ENCODE measurements around the gene CFAP46. TPM values are rescaled to one million over a fixed set of nuclear protein-coding genes. Genes with fewer than 3 reads are reported as not detected.

The CFAP46 gene
- total RNA-seq, 1 experiment from 2014 or later, result 1.6 TPM

DNA sequence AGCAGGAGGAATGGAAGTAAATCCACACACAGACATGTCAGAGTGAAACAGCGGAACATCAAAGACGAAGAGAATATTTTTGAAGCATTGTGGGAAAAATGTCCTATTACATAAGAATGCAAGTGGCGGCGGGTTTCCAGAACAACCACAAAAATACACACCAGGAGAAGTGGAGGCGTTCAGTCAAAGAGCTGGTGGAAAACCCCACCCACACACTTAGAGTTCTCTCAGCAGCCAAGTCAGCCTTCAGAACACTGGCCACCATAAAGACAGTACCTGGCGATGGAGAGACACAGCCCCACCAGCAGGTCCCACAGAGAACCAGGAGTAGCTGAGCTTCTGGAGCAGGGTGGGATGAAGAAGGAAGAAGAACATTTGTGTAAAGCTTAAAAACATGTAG, 180.1 kb downstream of the CFAP46 start:
- ChIA-PET CTCF (no interaction called here), POLR2A (no interaction called here)
- no peak for ATAC-seq
- H3K4me3 ChIP-seq (ENCODE audit: low read depth in 2 of 2, low read length in 2 of 2), result no peak overlapping the region
- DNase-seq (ENCODE audit: low read depth, low spot score), result no peak
- intact Hi-C loops (cut with micrococcal nuclease; ENCODE audit: unreplicated experiment), result no loop called here
- no peak overlapping the region for H3K27ac ChIP-seq (ENCODE audit: low read length)
- no peaks in the 10 kb centered on the region for H3K36me3 ChIP-seq (ENCODE audit: control insufficient read depth, insufficient read depth, low read length)
- no peaks in the 10 kb centered on the region for H3K4me1 ChIP-seq (ENCODE audit: control insufficient read depth, insufficient read depth, low read length)
- H3K9me3 ChIP-seq (ENCODE audit: control insufficient read depth, insufficient read depth, low read depth, low read length), result no peaks in the 10 kb centered on the region
- TF ChIP-seq POLR2AphosphoS5 (IDR thresholded peaks at IDR 0.05; ENCODE audit: low read depth, low read length) (no peak), SIN3A (IDR thresholded peaks at IDR 0.05; ENCODE audit: borderline replicate concordance, insufficient read depth, low read depth, low read length) (no peak)
- TF ChIP-seq, protein P1, sequence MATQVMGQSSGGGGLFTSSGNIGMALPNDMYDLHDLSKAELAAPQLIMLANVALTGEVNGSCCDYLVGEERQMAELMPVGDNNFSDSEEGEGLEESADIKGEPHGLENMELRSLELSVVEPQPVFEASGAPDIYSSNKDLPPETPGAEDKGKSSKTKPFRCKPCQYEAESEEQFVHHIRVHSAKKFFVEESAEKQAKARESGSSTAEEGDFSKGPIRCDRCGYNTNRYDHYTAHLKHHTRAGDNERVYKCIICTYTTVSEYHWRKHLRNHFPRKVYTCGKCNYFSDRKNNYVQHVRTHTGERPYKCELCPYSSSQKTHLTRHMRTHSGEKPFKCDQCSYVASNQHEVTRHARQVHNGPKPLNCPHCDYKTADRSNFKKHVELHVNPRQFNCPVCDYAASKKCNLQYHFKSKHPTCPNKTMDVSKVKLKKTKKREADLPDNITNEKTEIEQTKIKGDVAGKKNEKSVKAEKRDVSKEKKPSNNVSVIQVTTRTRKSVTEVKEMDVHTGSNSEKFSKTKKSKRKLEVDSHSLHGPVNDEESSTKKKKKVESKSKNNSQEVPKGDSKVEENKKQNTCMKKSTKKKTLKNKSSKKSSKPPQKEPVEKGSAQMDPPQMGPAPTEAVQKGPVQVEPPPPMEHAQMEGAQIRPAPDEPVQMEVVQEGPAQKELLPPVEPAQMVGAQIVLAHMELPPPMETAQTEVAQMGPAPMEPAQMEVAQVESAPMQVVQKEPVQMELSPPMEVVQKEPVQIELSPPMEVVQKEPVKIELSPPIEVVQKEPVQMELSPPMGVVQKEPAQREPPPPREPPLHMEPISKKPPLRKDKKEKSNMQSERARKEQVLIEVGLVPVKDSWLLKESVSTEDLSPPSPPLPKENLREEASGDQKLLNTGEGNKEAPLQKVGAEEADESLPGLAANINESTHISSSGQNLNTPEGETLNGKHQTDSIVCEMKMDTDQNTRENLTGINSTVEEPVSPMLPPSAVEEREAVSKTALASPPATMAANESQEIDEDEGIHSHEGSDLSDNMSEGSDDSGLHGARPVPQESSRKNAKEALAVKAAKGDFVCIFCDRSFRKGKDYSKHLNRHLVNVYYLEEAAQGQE (IDR thresholded peaks at IDR 0.05; ENCODE audit: insufficient read depth in 1 of 2, low read depth in 2 of 2, low read length in 1 of 2), result no peak
- in situ Hi-C loops (cut with HindIII; ENCODE audit: low pct_unique_long_range_greater_than_20kb, low sequenced_read_pairs), result no loop called here
- BruUV-seq (replicated peaks), result TSS peak; percentile 83
- H3K27me3 ChIP-seq (ENCODE audit: control insufficient read depth, insufficient read depth, low read length), result no peaks in the 10 kb centered on the region

DNA sequence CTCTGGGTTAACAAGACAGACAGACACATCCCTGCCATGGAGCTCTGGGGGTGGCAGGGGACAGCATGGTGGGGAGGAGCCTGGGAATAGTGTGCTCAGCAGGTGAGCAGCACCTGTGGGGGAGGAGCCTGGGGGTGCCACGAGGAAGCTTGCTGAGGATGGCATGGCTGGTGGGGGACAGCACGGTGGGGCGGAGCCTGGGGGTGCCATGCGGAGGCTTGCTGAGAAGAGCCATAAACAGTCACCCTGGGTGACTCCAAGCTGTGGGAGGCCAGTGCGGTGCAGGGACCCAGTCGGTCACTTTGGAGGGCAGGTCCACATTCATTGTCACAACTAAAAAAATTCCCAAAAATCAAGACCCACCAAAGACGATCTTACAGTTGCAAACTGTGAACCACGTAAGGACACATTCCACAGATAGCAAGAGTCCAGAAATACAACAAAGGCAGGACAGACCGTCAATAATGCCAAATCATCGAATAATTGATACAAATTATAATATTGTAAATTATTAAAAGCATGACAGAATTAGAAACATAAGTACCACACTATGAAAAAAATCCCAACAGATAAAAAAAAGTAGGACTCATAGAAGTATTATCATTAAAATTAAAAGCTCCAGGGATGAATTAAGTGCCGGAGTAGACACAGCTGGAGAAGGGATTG, 180.8 kb downstream of the CFAP46 start:
- ATAC-seq, result no peak
- POLR2A ChIA-PET, result no interaction called here
- no TSS peak for BruUV-seq (replicated peaks)
- no peaks in the 10 kb centered on the region for H3K4me1 ChIP-seq (ENCODE audit: control insufficient read depth, insufficient read depth, low read length)
- DNase-seq (ENCODE audit: low read depth, low spot score), result no peak
- H3K4me3 ChIP-seq (ENCODE audit: low read depth in 2 of 2, low read length in 2 of 2), result no peak overlapping the region
- CTCF ChIA-PET, result no interaction called here
- no peaks in the 10 kb centered on the region for H3K36me3 ChIP-seq (ENCODE audit: control insufficient read depth, insufficient read depth, low read length)
- in situ Hi-C loops (cut with HindIII; ENCODE audit: low pct_unique_long_range_greater_than_20kb, low sequenced_read_pairs) (no loop called here), intact Hi-C loops (cut with micrococcal nuclease; ENCODE audit: unreplicated experiment) (no loop called here)
- H3K27ac ChIP-seq (ENCODE audit: low read length), result no peak overlapping the region
- no peaks in the 10 kb centered on the region; the same call in 1 of the 2 replicates for H3K9me3 ChIP-seq (ENCODE audit: control insufficient read depth, insufficient read depth, low read depth, low read length)
- H3K27me3 ChIP-seq (ENCODE audit: control insufficient read depth, insufficient read depth, low read length), result no peaks in the 10 kb centered on the region
- TF ChIP-seq, protein P1 (IDR thresholded peaks at IDR 0.05; ENCODE audit: insufficient read depth in 1 of 2, low read depth in 2 of 2, low read length in 1 of 2), result no peak
- no peak for TF ChIP-seq POLR2AphosphoS5 (IDR thresholded peaks at IDR 0.05; ENCODE audit: low read depth, low read length)
- TF ChIP-seq, protein P2, sequence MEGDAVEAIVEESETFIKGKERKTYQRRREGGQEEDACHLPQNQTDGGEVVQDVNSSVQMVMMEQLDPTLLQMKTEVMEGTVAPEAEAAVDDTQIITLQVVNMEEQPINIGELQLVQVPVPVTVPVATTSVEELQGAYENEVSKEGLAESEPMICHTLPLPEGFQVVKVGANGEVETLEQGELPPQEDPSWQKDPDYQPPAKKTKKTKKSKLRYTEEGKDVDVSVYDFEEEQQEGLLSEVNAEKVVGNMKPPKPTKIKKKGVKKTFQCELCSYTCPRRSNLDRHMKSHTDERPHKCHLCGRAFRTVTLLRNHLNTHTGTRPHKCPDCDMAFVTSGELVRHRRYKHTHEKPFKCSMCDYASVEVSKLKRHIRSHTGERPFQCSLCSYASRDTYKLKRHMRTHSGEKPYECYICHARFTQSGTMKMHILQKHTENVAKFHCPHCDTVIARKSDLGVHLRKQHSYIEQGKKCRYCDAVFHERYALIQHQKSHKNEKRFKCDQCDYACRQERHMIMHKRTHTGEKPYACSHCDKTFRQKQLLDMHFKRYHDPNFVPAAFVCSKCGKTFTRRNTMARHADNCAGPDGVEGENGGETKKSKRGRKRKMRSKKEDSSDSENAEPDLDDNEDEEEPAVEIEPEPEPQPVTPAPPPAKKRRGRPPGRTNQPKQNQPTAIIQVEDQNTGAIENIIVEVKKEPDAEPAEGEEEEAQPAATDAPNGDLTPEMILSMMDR (IDR thresholded peaks at IDR 0.05), result no peak
- TF ChIP-seq TCF7L2 (IDR thresholded peaks at IDR 0.05; ENCODE audit: low read depth, low read length), result no peak
- no peak for TF ChIP-seq SIN3A (IDR thresholded peaks at IDR 0.05; ENCODE audit: borderline replicate concordance, insufficient read depth, low read depth, low read length)

Measured in Panc1 (cell line).